GM18909 (cell line): ENCODE results near the gene PSAPL1.

Experiments used
- ATAC-seq: cut with Tn5 transposase; IDR thresholded peaks from one replicate; pipeline ENCODE4 v1.9.1; 2021; ENCODE audit warnings: mild to moderate bottlenecking; ENCODE audit not compliant: unreplicated experiment, poor library complexity

PSAPL1 gene

DNA sequence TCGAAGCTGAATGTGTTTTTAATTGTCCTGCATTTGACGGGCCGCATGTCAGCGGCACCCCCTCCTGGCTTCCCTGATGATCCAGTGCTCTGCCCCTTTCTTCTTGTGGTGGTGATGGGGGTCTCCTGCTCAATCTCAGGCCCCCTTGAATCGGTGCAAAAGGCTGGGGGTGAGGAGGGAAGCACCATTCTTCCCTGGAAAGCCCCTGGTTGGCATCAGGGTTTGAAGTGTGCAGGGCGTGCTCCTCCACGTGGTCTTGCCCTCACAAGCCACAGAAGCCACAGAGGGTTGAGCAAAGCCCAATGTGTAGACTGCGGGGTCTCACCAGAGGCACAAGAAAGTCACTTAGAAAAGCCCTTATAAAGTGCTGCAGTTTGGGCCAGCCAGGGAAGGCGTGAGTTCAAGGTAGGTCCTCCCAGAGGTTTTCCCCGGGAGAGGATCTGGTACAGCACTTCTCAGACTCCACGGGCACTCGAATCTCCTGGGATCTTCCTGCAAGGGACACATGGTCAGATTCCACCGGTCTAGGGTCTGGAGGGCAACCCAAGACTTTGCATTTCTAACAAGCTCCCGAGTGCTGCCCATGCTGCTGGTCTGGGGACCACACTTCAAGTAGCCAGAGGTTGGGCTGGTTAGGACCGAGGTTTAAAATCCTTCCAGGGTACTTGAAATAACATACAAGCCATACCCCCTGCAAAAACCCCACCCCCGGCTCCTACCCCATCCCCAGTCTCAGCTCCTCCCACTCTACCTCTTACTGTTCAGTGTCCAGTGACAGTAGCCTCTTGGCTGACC is 35.1 kb downstream of the PSAPL1 start:
- no peak for ATAC-seq

DNA sequence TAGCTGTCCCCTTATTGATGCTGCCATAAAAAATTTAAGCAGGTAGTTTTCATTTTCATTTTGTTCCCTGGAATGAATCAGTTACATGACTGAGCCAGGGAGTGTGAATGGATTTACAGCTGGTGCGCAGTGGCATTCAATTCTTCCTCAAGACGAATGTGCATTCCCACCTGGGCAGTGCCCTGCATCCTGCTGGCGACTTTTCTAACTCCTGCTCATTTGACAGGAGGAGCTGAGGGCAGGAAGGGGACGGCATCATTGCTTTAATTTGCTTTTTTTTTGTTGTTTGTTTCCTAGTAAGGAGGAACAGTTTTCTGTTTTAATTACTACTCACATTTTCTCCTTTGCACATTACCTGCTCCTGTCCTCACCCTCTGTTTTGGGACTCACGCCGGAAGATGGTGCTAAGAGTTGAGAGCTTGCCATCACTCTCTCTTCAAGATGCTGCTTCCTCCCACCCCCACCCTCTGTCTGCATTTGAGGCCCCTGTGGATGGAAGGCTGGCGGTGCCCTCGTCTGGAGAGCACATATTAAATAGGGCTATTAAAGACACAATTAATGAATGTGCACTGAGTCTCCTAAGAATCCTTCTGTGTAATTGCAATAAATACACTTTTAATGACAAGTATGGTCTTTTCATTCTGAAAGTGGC is 35.8 kb downstream of the PSAPL1 start:
- ATAC-seq, result no peak

DNA sequence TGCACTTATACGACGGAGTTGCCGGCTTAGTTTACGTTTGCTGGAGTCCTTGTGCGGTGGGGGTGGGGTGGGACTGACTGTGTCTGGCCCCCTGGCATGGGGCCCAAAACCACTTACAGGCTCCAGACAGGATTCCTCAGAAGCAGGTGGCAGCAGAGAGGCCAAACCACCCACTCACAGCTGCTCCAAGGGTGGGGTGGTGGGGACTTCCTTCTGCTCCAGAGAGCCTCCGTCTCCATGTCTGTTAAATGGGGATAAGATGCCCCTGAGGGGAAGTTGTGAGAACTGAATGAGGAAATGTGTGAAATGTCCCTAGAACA is 36.7 kb downstream of the PSAPL1 start:
- no peak for ATAC-seq

DNA sequence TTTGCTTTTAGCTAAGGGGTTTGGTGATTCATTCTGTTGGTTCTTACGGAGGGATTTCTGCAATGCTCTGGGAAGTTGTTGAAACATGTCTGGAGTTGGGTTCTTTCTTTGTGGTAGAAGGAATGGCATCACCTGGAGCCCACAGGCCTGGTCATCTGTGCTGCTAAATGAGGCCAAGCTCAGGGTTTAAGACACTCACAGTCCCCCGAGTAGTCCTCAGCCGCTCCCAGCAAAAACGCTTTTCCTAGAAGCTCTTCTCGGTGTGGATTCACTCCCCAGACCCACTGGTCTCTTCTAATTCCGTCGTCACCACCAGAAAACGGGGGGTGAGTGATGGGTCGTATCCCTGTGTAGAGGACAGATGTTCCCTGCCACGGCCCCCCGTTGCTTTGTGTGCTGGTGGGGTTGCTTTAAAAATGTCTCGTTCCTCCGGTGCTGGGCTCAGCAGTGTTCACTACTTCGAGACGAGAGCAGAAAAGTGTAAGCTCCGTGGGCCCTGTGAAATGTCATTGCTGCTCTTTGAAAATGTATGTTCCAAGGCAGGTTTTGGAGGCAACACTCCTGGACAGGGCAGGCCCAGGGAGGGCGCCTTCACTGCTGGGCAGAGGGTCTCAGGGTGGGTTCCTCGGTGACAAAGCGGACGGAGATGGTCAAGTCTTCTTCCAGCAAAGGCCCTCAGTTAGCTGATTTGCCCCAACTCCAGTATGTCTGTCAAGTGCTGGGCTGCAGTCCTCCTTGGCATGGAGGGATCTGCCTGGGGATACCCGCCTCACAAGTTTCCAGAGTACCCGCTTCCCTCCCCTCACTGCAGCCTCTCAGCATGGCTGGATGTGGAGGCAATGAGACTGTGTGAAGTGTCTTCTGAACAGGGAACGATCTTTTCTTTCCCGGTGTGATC is 37.3 kb downstream of the PSAPL1 start:
- ATAC-seq, result no peak

DNA sequence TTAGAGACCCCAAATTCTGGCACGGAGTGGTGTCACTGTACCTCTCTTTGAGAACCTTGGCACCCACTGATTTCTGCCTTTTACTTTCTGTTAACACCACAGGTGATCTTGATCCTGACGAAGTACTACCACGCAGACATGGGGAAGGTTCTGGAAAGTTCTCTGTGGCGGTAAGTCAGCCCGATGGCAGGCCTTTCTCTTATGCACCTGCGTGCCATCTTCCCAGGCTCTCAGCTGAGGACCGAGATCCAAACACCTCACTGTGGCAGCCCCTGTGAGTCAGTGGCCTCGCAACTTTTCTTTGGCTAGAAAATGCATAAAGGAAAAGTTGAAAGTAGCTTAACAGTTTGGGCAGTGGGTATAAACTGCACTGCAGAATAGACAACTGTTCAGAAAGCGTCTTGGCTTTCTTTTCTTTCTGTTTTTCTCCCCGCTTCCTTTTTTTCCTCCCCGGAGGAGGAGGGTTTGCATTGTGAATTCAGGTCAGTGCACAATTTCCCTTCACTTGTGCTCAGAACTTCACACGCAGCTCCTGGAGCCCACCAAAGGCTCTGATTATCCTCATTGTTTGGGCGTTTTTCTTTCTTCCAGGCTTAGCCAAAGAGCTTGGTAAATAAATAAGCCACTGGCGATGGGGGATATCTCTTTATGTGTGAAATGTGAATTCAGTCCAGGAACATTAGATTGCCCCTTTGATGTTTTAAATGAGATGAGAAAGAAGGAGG is 38.4 kb downstream of the PSAPL1 start:
- no peak for ATAC-seq

DNA sequence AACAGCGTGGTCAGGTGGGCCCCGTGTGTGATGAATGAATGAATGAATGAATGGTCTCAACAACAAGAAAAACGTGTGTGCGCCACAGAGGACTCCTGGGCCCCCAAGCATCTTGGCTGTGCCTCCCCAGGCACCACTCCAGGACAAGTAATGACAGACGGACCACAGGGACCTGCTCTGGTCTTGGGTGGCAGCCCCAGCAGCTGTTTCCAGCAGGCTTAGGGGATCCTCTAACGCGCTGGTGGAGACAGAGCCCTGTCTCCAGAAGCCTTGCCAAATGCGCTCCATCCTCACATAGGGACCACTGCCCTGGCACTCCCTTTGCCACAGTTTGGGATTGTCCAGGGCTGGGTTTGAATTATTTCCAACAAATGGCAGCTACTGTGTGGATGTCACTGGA is 39.1 kb downstream of the PSAPL1 start:
- no peak for ATAC-seq

DNA sequence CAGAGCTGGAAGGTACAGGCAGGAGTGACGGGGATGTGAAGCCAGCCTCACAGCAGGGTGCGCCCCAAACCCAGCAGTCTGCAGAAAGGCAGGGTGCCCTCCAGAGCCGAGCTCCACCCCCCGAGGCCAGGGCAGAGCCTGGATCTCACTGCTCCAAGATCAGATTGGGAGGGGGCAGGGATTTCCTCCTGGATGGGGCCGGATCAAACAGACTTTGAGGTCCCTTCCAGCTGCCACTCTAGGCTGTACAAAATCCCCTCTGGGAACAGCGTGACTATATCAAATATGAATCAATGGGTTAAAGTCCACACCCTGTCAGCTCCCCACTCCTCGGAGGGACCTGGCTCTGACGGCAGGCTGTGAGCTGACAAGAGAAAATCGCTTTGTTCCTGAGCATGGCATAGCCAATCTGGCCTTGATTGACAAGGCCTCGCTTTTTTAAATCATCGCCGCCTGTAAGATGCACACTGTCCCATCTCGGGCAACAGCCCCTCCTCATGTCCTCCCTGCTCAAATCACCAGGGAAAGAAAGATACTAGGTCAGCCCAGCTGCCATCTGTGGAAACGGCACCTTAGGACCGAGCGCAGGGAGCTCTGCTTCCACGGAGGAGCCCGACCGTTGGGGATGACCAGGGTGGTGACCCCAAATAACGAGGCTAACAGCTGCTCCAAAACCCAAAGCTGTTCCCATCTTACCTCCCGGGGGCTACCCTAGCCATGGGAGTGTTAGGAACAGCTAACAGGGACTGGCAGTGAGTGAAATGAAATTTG is 39.9 kb downstream of the PSAPL1 start:
- no peak for ATAC-seq

DNA sequence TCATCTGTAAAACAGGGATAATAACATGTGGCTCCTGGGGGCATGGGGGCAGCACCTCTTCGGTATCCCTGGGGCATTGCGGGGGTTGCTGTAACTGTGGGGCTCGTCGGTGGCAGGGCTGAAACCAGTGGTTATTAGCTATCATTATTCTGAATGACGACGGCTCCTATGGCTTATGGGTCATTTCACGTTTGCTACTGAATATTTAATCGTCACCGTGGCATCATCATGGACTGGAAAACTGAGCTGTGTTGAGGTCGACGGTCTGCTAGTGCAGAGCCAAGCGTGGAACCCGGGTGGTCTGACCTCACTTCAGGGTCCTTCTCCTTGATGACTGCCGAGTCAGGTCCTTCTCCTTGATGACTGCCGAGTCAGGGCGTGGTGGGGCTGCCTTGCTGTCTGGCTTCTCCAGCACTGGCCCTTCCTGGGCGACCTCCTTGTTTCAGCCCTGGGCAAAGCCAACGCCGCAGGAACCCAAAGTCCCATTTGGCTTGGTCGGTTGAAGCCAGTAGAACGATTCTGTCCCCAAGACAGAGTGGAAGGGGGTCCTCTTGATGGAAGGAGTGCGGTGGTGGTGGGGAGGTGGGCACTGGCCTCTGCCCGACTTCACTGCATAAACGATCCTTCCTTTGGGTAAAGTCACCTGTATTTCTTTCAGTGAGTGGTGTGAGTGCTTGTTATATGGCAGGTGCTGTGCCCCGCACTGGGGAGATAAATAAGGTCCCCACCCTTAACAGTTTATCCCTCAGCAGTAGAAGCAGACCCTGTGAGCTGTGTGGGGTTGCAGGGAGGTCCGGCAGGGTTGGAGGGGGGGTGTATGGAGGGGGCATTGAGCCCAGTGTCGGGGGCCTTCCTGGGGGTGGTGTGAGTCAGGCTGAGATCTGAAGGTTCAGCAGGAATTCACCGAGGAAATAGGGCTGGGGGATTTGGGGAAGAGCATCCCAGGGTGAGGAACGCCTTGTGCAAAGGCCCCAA is 40.8 kb downstream of the PSAPL1 start:
- ATAC-seq, result no peak

DNA sequence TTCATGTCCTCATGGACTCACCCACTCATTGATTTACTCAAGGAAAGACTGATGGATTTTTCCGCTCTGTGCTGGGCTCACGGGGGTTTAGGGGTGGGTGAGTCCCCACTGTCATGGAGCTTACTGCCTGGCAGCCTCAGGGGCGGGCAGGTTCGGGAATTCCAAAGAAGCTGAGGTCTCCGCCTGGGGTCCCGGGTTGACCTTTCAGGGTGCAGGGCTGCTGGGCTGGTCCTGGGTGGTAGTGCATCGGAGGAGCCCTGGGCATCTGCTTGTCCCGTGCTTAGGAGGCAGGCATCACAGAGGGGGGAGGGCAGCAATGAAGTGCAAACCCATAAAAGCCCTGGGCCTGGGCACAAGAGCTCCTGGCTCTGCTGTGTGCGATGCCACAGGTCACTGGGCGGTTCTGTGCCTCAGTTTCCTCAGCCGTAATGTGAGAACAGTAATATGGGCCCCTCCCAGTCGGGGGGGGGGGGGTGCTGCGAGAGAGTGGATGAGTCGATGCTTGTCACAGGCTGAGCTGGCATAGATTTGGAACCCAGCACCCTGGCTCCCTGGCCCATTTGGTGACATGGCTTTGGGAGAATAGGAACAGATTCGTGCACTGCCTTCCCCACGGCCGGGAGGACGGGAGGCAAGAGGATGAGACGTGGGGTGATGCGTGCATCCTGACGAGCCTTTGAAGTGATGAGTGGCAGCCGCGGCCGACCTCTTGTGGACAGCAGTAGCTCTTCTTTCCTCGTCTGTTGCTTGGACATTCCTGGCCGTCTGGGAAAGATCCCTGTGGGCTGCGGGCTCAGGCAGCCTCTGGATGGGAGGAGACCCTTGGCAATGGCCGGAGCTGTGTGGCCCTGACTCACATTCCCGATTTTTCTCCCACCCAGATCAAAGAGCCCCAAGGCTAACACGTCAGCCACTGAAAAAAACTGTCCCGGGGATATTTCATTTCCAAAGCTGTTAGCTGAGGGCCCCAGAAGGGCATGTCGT is 42.0 kb downstream of the PSAPL1 start:
- no peak for ATAC-seq

DNA sequence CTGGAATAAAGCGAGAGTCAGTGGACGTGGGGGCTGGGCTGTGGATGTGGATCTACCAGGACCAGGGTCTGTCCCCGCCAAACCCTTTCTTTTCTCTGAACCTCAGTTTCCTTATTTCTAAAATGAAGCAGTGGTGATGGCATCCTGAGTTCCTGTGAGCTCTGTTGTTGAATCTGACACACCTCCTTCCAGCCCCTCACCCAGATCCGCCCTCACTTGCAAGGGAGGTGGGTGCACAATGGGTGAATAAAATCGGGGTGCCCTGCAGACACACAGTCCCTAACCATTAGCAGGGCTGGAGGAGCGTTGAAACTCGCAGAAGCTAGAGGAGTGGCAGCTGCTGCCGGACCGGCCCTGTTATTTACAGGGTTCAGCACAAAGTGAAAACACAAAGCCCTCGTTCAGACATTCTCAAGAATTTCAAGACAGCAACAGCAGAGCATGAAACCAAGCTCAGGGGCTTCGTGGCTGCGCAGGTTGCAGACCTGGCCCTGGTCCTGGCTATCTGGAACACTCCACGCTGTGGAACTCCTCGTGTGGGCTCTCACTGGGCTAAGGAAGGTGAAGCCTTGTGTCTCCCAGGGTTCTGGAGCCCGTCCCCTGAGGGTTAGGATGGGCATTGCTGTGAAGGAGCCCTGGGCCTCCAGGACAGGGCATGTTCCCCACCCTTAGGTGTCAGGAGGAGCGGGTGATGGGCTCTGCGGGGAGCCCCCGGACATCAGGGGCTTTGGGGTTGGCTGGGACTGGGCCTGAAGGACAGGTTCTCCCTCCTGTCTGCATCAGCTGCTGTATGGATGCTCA is 42.9 kb downstream of the PSAPL1 start:
- ATAC-seq, result no peak

DNA sequence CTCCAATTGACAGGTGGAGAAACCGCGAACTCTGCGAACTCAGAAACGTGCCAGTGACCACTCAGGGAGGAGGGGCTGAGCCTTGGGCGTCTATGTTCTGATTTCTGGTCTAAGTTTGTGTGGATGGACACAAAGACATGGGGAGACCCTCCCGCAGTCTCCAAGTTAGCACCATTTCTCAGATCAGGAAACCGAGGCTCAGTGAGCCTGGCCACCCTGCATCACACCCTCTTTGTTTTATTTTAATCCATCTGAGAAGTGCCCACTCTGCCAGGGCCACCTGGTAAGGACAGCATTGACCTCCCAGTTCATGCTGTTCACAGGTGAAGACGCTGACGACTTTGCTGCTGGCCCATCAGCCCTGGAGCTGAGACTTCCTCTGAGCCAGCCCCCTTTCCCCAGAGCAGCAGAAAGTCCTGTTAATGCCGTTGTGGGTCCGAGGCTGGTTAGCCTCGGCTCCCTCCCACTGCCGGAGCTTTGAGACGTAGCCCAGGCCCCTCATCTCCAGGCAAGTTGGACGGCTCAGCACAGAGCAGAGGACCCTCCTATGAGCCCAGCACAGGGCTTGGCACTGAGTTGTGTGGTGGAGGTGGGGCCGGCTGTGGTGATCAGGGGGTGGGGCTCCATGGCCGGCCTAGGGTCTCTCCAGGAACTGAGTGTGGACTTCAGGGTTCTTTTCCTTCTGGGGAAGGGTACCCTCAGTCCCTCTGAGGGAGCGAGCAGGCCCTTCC is 43.7 kb downstream of the PSAPL1 start:
- ATAC-seq, result no peak

DNA sequence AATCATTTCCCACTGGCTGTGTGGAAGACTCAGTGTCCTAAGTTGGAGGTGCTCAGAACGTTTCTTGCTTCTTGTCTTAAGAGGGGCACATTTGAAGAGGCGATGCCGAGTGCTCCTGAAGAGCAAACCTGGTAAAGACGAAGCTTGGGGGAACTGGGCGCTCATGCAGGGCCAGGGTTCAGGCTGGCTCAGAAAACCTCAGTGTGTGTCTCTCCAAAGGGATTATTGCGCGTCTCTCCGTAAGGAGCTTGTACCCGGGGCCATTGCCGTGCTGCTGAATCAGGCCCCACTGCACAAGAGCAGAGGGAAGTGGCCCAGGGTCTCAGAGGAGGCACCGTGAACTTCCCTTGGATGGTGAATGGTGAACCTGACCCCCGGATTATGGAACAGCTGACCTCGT is 44.4 kb downstream of the PSAPL1 start:
- no peak for ATAC-seq

DNA sequence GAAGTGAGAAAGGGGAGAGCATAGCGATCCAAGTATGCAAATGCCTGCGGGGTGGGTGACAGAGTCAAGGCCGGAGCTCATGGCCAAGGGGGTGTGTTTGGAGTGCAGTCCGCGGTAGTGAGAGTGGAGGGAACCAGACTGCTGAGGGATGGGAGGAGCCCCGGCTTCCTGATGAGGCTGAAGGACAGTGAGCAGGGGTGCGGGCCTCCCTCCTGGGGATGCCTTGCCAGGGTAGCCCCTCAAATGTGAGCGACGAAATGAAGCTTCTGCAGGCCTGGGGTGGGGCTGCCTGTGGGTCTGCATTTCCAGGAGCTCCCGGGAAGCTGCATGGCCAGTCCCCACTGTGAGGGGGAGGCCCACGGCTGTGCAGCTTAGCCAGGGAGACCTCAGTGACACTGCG is 45.0 kb downstream of the PSAPL1 start:
- no peak for ATAC-seq

DNA sequence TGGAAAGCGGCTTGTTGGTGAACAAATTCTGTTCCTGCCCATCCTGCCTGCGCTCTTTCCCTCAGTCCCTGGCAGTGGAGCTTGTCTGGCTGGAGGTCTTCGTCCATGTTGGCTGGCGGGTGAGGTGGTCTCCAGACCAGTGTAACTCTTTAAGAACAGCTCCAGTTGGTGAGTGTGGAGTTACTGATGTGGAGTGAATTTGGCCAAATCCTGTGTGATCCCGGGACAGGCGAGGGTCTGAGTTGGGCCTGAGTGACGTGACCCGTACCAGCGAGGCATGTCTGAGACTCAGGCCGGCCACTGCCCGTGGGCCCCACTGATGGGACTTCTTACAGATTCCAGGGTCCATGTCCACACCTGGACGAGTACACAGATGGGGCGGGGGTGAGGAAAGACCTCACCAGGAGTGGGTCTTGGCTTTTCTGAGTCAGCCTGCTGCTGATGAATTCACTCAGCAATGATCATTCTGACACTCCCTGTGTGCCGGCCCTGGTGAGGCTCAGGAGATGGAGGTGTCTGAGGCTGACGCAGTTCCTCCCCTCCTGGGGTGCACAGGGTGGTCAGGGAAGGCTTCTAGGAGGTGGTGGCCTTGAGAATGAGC is 45.5 kb downstream of the PSAPL1 start:
- no peak for ATAC-seq

DNA sequence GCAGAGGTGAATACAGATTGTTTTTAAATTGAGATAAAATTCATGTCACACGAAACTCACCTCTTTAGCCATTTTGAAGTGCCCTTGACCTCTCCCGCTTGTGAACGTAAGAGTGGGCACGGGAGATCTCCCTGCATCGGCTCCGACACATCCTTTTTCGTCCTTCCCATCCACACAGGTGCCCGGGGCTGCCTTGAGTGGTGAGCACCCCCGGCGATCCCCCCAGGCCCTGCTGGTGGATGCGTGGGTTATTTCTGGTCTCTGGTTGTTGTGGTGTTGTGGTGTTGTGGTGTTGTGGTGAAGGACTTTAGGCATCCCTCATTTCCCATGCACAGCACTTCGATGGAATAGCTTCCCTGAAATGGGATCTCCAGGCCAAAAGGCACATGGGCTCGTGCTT is 46.1 kb downstream of the PSAPL1 start:
- ATAC-seq, result no peak

DNA sequence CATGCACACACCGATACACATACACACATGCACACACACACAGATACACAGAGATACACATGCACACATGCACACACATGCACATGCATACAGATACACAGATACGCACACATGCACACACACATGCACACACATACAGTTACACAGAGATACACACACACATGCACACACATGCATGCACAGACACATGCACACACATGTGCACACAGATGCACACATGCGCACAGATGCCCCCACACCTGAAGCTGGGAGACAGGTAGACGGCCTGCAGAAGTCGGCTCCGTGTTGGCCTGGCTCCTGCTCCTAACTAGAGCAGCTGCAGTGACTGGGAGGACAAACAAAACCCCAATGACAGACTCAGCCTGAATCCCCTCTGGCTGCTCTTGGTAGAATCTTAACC is 46.8 kb downstream of the PSAPL1 start:
- ATAC-seq, result no peak
